Myocyte (in vitro differentiated cells): ENCODE results near the gene XCR1. TPM values are rescaled to one million over a fixed set of nuclear protein-coding genes. Genes with fewer than 3 reads are reported as not detected.

Experiments
- total RNA-seq: library from RNA; depleted of rRNA; stranded (reverse); fragments of >200 nt; gene quantifications from 2 replicates; pipeline ENCODE4 v1.2.3, GENCODE V29; 2014

XCR1 gene
- total RNA-seq, 1 donor from 2014 or later = not detected

Other genes starting within 250 kb of the XCR1 start
- not detected in 2 replicates for gene SLC6A20, start 230.9 kb downstream of the XCR1 start, total RNA-seq
- 13.6 and 15.8 TPM in 2 replicates for gene LZTFL1, start 185.4 kb downstream of the XCR1 start, total RNA-seq
- gene CCR9, start 140.9 kb downstream of the XCR1 start, total RNA-seq = not detected in 2 replicates
- gene CXCR6, start 84.0 kb downstream of the XCR1 start, total RNA-seq = not detected in 2 replicates
- gene FYCO1, start 31.7 kb downstream of the XCR1 start, total RNA-seq = 35.8 and 37.1 TPM in 2 replicates
- 0.53 and 0.57 TPM in 2 replicates for gene CCR1, start 180.8 kb upstream of the XCR1 start, total RNA-seq
- gene CCR3, start 215.0 kb upstream of the XCR1 start, total RNA-seq = 0.10 TPM in 1 of 2 replicates, not detected in the other